ENCODE results near the gene ISM2. TPM values are rescaled to one million over a fixed set of nuclear protein-coding genes. Genes with fewer than 3 reads are reported as not detected.

ISM2 gene
- total RNA-seq, 2 donors from 2014 or later = 1.2 TPM; not detected in 1

- Histone ChIP-seq H3K4me1 (peaks cover 6% of the 10 kb centered on the region), H3K27ac (peak within 1 kb of the TSS; percentile 98), H3K4me3 (peak within 1 kb of the TSS; percentile 92), H3K36me3 (peaks cover 7% of the 10 kb centered on the region), H3K9me3 (no peaks in the 10 kb centered on the region), H3K9ac (ENCODE audit: low read depth in 2 of 2, low read length in 2 of 2) (peak within 1 kb of the TSS; percentile 87 to 97), H3K27me3 (no peaks in the 10 kb centered on the region)
- peak; percentile 96 for DNase-seq
- no peak for TF ChIP-seq CTCF (IDR thresholded peaks at IDR 0.05)
- intact Hi-C loops (cut with DNase I) = loop anchor here (2.0 to 10.0 kb wide), 2 partner anchors 95 to 247 kb away; partner anchors contain the start of genes ALKBH1 and SLIRP
Measured at GRCh38 chr14:77457522-77458248, 40.9 kb downstream of the ISM2 start, which contains the start of the genes AHSA1 and VIPAS39. Gene AHSA1 (plus strand): TSS chr14:77458093. CDS start chr14:77458190, 97 bp downstream. Gene VIPAS39 (minus strand): TSS chr14:77457601. CDS start chr14:77454102, 3,499 bp downstream.

GRCh38 chr14:77457115-77457521, 41.5 kb downstream of the ISM2 start:
- Histone ChIP-seq H3K4me3 (peak overlapping the region; percentile 92), H3K27ac (peak overlapping the region; percentile 98), H3K36me3 (peaks cover 7% of the 10 kb centered on the region), H3K9me3 (no peaks in the 10 kb centered on the region), H3K27me3 (no peaks in the 10 kb centered on the region), H3K4me1 (peaks cover 6% of the 10 kb centered on the region), H3K9ac (ENCODE audit: low read depth in 2 of 2, low read length in 2 of 2) (peak overlapping the region; percentile 87 to 97)
- no peak for TF ChIP-seq CTCF (IDR thresholded peaks at IDR 0.05)
- intact Hi-C loops (cut with DNase I) = loop anchor here (10.0 kb wide), 1 partner anchor 248 kb away; the partner anchor contains the start of genes ALKBH1 and SLIRP
- no peak for DNase-seq

GRCh38 chr14:77455966-77456640, 42.5 kb downstream of the ISM2 start:
- peaks cover 1% of the 10 kb centered on the region for H3K36me3 ChIP-seq
- no peaks in the 10 kb centered on the region for H3K27me3 ChIP-seq
- H3K4me1 ChIP-seq = peaks cover 6% of the 10 kb centered on the region
- no peak for DNase-seq
- peak overlapping the region in 1 of 2 donors; percentile 97 for H3K9ac ChIP-seq (ENCODE audit: low read depth in 2 of 2, low read length in 2 of 2)
- intact Hi-C loops (cut with DNase I) = loop anchor here (10.0 kb wide), 1 partner anchor 249 kb away; the partner anchor contains the start of genes ALKBH1 and SLIRP
- no peaks in the 10 kb centered on the region for H3K9me3 ChIP-seq
- no peak overlapping the region for H3K4me3 ChIP-seq
- H3K27ac ChIP-seq = no peak overlapping the region
- no peak for TF ChIP-seq CTCF (IDR thresholded peaks at IDR 0.05)

- Histone ChIP-seq H3K9me3 (no peaks in the 10 kb centered on the region), H3K9ac (ENCODE audit: low read depth in 2 of 2, low read length in 2 of 2) (no peak overlapping the region), H3K4me1 (no peaks in the 10 kb centered on the region), H3K36me3 (no peaks in the 10 kb centered on the region), H3K4me3 (no peak overlapping the region), H3K27ac (no peak overlapping the region), H3K27me3 (no peaks in the 10 kb centered on the region)
- TF ChIP-seq CTCF (IDR thresholded peaks at IDR 0.05) = no peak
- intact Hi-C loops (cut with DNase I) = no loop called here
- no peak for DNase-seq
Measured at GRCh38 chr14:77442196-77442595, 56.4 kb downstream of the ISM2 start.

GRCh38 chr14:77439861-77440260, 58.8 kb downstream of the ISM2 start:
- Histone ChIP-seq H3K27me3 (no peaks in the 10 kb centered on the region), H3K4me3 (no peak overlapping the region), H3K27ac (no peak overlapping the region), H3K36me3 (peaks cover 6% of the 10 kb centered on the region), H3K9me3 (no peaks in the 10 kb centered on the region), H3K9ac (ENCODE audit: low read depth in 2 of 2, low read length in 2 of 2) (no peak overlapping the region), H3K4me1 (no peaks in the 10 kb centered on the region)
- intact Hi-C loops (cut with DNase I) = no loop called here
- TF ChIP-seq CTCF (IDR thresholded peaks at IDR 0.05) = no peak
- no peak for DNase-seq

Measured in colonic mucosa (tissue), 4 donors.